Keratinocyte (primary cell): ENCODE measurements around the gene CNTNAP1. TPM values are rescaled to one million over a fixed set of nuclear protein-coding genes. Genes with fewer than 3 reads are reported as not detected.
"Not testable (repeated sequence)": the region's sequence is repeated elsewhere in the genome, so short reads cannot be mapped to it uniquely, and the experiment has no call there.

Experiments
- DNase-seq: peaks from one replicate; pipeline ENCODE4 v3.0.0-alpha.2; 2011; ENCODE audit warnings: low read depth, missing footprints, low spot score
- FAIRE-seq: peaks from 2 replicates; lab custom pipeline; 2011; peaks lifted over from hg19 to GRCh38; lab: Jason Lieb, UNC
- H2AFZ ChIP-seq: 2 replicates; pipeline ENCODE4 v1.6.0; 2012; ENCODE audit warnings: low read length, control low read depth, inconsistent platforms; ENCODE audit not compliant: control insufficient read depth
- H3K27ac ChIP-seq: 2 replicates; pipeline ENCODE4 v1.5.1; 2011; ENCODE audit warnings: low read length; ENCODE audit not compliant: control insufficient read depth, insufficient read depth
- H3K27me3 ChIP-seq: 3 replicates; pipeline ENCODE4 v1.6.0; 2011; ENCODE audit warnings: low read length; ENCODE audit not compliant: control insufficient read depth, insufficient read depth; ENCODE audit errors: extremely low read depth
- H3K36me3 ChIP-seq, 2 experiments: 2 replicates in 1 of 2; 3 replicates in 1 of 2; pipeline ENCODE4 v1.5.1; 2011; ENCODE audit warnings: low read length in 2 of 2, mild to moderate bottlenecking in 1 of 2; ENCODE audit not compliant: control insufficient read depth in 2 of 2, insufficient read depth in 2 of 2; ENCODE audit errors: extremely low read depth in 1 of 2
- H3K4me1 ChIP-seq: 3 replicates; pipeline ENCODE4 v1.5.1; 2011; ENCODE audit warnings: low read length; ENCODE audit not compliant: control insufficient read depth, insufficient read depth; ENCODE audit errors: extremely low read depth
- H3K4me2 ChIP-seq: 3 replicates; pipeline ENCODE4 v1.6.0; 2011; ENCODE audit warnings: low read depth, low read length; ENCODE audit not compliant: control insufficient read depth, insufficient read depth; ENCODE audit errors: extremely low read depth
- H3K4me3 ChIP-seq, 3 experiments: fragments of 200-600 bp in 1 of 3; sonication (generic) in 1 of 3; 2 replicates in 2 of 3; 3 replicates in 1 of 3; pipeline ENCODE4 v1.5.1; 2011 to 2016; ENCODE audit warnings: low read length in 3 of 3, mild to moderate bottlenecking in 3 of 3, control low read depth in 2 of 3, inconsistent platforms in 1 of 3, low read depth in 1 of 3, mixed read lengths in 1 of 3, mixed run types in 1 of 3, moderate library complexity in 1 of 3; ENCODE audit not compliant: control insufficient read depth in 2 of 3, insufficient read depth in 2 of 3; ENCODE audit errors: extremely low read depth in 1 of 3
- H3K79me2 ChIP-seq: 2 replicates; pipeline ENCODE4 v1.6.0; 2012; ENCODE audit warnings: low read length; ENCODE audit not compliant: control insufficient read depth, insufficient read depth
- H3K9ac ChIP-seq: 3 replicates; pipeline ENCODE4 v1.6.0; 2011; ENCODE audit warnings: low read length; ENCODE audit not compliant: control insufficient read depth, insufficient read depth; ENCODE audit errors: extremely low read depth
- H3K9me1 ChIP-seq: 3 replicates; pipeline ENCODE4 v1.6.0; 2011; ENCODE audit warnings: low read length; ENCODE audit not compliant: control insufficient read depth, insufficient read depth; ENCODE audit errors: extremely low read depth
- H3K9me3 ChIP-seq: 2 replicates; pipeline ENCODE4 v1.5.1; 2012; ENCODE audit warnings: low read depth, low read length; ENCODE audit not compliant: control insufficient read depth
- H4K20me1 ChIP-seq: 3 replicates; pipeline ENCODE4 v1.6.0; 2011; ENCODE audit warnings: low read length; ENCODE audit not compliant: control insufficient read depth, insufficient read depth; ENCODE audit errors: extremely low read depth
- EZH2 ChIP-seq: IDR thresholded peaks from one replicate; pipeline ENCODE4 v1.6.1; 2012; ENCODE audit warnings: inconsistent platforms, mild to moderate bottlenecking, low read length, moderate library complexity
- dilution Hi-C: fragments of 300-500 bp; cut with MboI; formaldehyde crosslinking; loops from one replicate; pipeline ENCODE4 v1.7.0; 2020; ENCODE audit warnings: low sequenced_read_pairs; ENCODE audit not compliant: extremely low pct_ligation_motif_present
- polyA plus RNA-seq, 5 experiments: library from polyadenylated mRNA; depleted of rRNA in 3 of 5; stranded (reverse) in 3 of 5; stranded (forward) in 1 of 5; unstranded in 1 of 5; fragments of >200 nt; gene quantifications; 1 replicate in 1 of 5; 2 replicates in 3 of 5; 3 replicates in 1 of 5; pipeline versions ENCODE4 v1.2.1 to v1.2.3, GENCODE V29; 2011 to 2012; ENCODE audit warnings: missing spikeins in 2 of 5, low read depth in 1 of 5, low replicate concordance in 1 of 5
- TF ChIP-seq, protein P1 (sequence below), 3 experiments: IDR thresholded peaks in 1 of 3; conservative IDR thresholded peaks in 1 of 3; optimal IDR thresholded peaks in 1 of 3; 2 replicates in 2 of 3; 3 replicates in 1 of 3; pipeline versions ENCODE3 to v1.5.1; 2011; ENCODE audit warnings: low read length in 3 of 3, mild to moderate bottlenecking in 3 of 3, moderate library complexity in 2 of 3, control low read depth in 1 of 3, inconsistent platforms in 1 of 3; ENCODE audit not compliant: insufficient read depth in 2 of 3; ENCODE audit errors: extremely low read depth in 1 of 3

Gene CNTNAP1
- polyA plus RNA-seq, 1 donor (not counting 4 experiments of a cell fraction or from before 2014, with no cell fraction given), result 0.71 TPM

GRCh38 chr17:42660692-42661345, 21.5 kb upstream of the CNTNAP1 start:
- TF ChIP-seq EZH2, result no peak
- TF ChIP-seq, protein P1, sequence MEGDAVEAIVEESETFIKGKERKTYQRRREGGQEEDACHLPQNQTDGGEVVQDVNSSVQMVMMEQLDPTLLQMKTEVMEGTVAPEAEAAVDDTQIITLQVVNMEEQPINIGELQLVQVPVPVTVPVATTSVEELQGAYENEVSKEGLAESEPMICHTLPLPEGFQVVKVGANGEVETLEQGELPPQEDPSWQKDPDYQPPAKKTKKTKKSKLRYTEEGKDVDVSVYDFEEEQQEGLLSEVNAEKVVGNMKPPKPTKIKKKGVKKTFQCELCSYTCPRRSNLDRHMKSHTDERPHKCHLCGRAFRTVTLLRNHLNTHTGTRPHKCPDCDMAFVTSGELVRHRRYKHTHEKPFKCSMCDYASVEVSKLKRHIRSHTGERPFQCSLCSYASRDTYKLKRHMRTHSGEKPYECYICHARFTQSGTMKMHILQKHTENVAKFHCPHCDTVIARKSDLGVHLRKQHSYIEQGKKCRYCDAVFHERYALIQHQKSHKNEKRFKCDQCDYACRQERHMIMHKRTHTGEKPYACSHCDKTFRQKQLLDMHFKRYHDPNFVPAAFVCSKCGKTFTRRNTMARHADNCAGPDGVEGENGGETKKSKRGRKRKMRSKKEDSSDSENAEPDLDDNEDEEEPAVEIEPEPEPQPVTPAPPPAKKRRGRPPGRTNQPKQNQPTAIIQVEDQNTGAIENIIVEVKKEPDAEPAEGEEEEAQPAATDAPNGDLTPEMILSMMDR (optimal IDR thresholded peaks at IDR 0.05 in 1 of 3, IDR thresholded peaks at IDR 0.05 in 1 of 3, conservative IDR thresholded peaks at IDR 0.05 in 1 of 3; ENCODE audit: extremely low read depth in 1 of 3, insufficient read depth in 2 of 3, low read length in 3 of 3), result no peak
- peaks cover 4 to 15% of the 10 kb centered on the region in 2 experiments for H3K36me3 ChIP-seq
- H3K27ac ChIP-seq, result peak overlapping the region; percentile 2
- peak overlapping the region in 2 of 3 experiments; percentile 27 to 59 for H3K4me3 ChIP-seq
- no peaks in the 10 kb centered on the region for H3K9me3 ChIP-seq
- dilution Hi-C loops, result loop anchor here (10.0 kb wide), 1 partner anchor 56 kb away; the partner anchor contains the start of genes RETREG3 and TUBG1
- peaks cover 21% of the 10 kb centered on the region for H3K4me1 ChIP-seq
- H3K79me2 ChIP-seq, result no peaks in the 10 kb centered on the region
- H3K27me3 ChIP-seq, result no peaks in the 10 kb centered on the region
- no peak overlapping the region for H3K9ac ChIP-seq
- no peak overlapping the region for H2AFZ ChIP-seq
- H3K9me1 ChIP-seq, result peaks cover 5% of the 10 kb centered on the region
- no peaks in the 10 kb centered on the region for H4K20me1 ChIP-seq
- H3K4me2 ChIP-seq, result peak overlapping the region; percentile 85
- DNase-seq (no peak), FAIRE-seq (peak; percentile 49)

- H3K9ac ChIP-seq, result no peak overlapping the region
- H3K9me3 ChIP-seq, result no peaks in the 10 kb centered on the region
- no peak for DNase-seq
- H3K9me1 ChIP-seq, result peaks cover 3% of the 10 kb centered on the region
- H3K79me2 ChIP-seq, result no peaks in the 10 kb centered on the region
- FAIRE-seq, result no peak
- dilution Hi-C loops, result loop anchor here (10.0 kb wide), 1 partner anchor 61 kb away; the partner anchor contains the start of genes RETREG3 and TUBG1
- no peak overlapping the region for H3K27ac ChIP-seq
- H2AFZ ChIP-seq, result no peak overlapping the region
- H3K4me2 ChIP-seq, result no peak overlapping the region
- TF ChIP-seq EZH2, result no peak
- TF ChIP-seq, protein P1 (optimal IDR thresholded peaks at IDR 0.05 in 1 of 3, IDR thresholded peaks at IDR 0.05 in 1 of 3, conservative IDR thresholded peaks at IDR 0.05 in 1 of 3; ENCODE audit: extremely low read depth in 1 of 3, insufficient read depth in 2 of 3, low read length in 3 of 3), result no peak
- no peak overlapping the region for H3K4me3 ChIP-seq
- H3K27me3 ChIP-seq, result no peaks in the 10 kb centered on the region
- peaks cover 2% of the 10 kb centered on the region for H4K20me1 ChIP-seq
- H3K36me3 ChIP-seq, result peaks cover 17 to 35% of the 10 kb centered on the region in 2 experiments
- peaks cover 24% of the 10 kb centered on the region for H3K4me1 ChIP-seq
Observed at GRCh38 chr17:42665581-42666001, 16.7 kb upstream of the CNTNAP1 start.

DNA sequence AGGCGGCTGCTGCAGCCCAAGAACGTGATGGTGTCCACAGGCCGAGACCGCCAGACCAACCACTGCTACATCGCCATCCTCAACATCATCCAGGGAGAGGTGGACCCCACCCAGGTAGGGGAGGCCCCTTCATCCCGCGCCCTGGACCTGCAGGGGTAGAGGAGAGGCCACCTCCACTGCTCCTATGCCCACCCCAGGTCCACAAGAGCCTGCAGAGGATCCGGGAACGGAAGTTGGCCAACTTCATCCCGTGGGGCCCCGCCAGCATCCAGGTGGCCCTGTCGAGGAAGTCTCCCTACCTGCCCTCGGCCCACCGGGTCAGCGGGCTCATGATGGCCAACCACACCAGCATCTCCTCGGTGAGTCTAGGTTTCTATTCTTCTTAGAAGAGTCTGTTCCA, 16.2 kb upstream of the CNTNAP1 start:
- H3K4me1 ChIP-seq, result peaks cover 19% of the 10 kb centered on the region
- H3K27ac ChIP-seq, FAIRE-seq: not testable (repeated sequence)

More for the DNA sequence above, 16.2 kb upstream of the CNTNAP1 start:
- not testable (repeated sequence) for H3K79me2 ChIP-seq, H3K9ac ChIP-seq, H3K9me3 ChIP-seq, H3K27me3 ChIP-seq, H3K4me3 ChIP-seq, H4K20me1 ChIP-seq, H2AFZ ChIP-seq, H3K9me1 ChIP-seq, DNase-seq, H3K4me2 ChIP-seq
- peaks cover 22 to 36% of the 10 kb centered on the region in 2 experiments for H3K36me3 ChIP-seq
- dilution Hi-C loops, result loop anchor here (10.0 kb wide), 1 partner anchor 61 kb away; the partner anchor contains the start of genes RETREG3 and TUBG1
